ENCODE results near the gene USP3.

The USP3 gene

DNA sequence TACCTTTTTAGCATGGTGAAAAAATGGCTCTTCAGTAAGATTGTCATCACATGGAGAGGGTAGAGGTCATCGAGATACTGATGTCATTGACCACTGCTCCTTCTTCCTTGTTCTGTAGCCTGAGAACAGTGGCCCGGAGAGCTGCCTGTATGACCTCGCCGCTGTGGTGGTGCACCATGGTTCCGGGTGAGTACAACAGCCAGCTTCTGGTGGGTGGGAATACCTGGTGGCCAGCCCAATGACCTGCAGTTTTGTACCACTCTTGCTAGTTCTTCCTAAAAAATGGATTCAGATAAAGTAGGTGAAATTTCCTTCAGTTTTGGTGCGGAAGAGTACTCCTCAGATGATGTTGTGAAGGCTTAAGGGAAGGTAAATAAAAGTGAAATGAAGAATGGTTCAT is 84.4 kb downstream of the USP3 start:
- TF ChIP-seq, protein P1, sequence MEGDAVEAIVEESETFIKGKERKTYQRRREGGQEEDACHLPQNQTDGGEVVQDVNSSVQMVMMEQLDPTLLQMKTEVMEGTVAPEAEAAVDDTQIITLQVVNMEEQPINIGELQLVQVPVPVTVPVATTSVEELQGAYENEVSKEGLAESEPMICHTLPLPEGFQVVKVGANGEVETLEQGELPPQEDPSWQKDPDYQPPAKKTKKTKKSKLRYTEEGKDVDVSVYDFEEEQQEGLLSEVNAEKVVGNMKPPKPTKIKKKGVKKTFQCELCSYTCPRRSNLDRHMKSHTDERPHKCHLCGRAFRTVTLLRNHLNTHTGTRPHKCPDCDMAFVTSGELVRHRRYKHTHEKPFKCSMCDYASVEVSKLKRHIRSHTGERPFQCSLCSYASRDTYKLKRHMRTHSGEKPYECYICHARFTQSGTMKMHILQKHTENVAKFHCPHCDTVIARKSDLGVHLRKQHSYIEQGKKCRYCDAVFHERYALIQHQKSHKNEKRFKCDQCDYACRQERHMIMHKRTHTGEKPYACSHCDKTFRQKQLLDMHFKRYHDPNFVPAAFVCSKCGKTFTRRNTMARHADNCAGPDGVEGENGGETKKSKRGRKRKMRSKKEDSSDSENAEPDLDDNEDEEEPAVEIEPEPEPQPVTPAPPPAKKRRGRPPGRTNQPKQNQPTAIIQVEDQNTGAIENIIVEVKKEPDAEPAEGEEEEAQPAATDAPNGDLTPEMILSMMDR (IDR thresholded peaks at IDR 0.05): no peak
- DNase-seq (ENCODE audit: low spot score): no peak
- Histone ChIP-seq H3K4me3 (no peak overlapping the region), H3K27ac (no peak overlapping the region)

DNA sequence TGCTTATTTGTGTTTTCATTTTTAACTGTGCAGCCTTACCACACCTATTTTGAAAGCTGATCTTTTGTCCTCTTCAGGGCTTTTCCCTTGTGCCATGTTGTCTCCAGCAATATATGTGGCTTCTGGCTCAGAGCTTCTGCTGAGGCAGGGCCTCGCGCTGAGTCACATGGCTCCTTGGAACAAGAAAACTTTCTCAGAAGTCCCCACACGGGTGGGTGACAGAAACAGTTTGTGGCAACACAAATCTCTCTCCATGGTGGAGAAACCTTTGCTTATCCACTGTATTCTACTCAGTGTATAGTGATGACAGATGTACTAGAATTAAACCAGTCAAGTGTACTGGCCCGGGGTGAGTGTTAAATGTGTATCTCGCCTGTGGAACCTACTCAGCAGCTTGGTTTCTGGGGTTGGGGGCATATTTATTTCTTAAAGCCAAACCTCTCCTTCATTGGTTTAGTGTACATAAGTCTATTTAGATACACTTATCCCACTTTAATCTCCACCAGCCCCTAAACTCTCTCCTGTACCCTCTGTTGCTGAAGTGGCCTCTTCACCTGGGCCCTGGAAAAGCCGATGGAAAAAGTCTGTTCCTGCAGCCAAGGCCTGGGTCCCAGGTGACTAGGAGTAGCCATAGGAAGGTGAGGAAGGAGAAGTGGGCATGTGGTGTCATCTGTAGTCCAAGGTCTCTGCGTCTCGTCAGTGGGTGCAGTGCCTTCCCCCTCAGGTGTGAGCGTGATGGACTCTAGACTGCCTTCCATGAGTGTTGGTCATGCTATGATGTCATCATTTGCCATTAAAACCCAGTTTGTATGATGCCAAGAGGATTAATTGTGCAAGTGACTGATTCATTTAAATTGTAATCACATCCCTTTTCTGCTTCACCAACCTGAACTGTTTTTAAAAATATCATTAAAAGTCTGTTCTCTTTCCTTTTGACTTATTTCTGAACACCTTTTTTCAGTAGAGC is 89.6 kb downstream of the USP3 start:
- DNase-seq (ENCODE audit: low spot score): no peak
- TF ChIP-seq, protein P1 (IDR thresholded peaks at IDR 0.05): no peak
- H3K4me3 ChIP-seq: no peak overlapping the region
- peak overlapping the region in 1 of 2 donors; percentile 94 for H3K27ac ChIP-seq

DNA sequence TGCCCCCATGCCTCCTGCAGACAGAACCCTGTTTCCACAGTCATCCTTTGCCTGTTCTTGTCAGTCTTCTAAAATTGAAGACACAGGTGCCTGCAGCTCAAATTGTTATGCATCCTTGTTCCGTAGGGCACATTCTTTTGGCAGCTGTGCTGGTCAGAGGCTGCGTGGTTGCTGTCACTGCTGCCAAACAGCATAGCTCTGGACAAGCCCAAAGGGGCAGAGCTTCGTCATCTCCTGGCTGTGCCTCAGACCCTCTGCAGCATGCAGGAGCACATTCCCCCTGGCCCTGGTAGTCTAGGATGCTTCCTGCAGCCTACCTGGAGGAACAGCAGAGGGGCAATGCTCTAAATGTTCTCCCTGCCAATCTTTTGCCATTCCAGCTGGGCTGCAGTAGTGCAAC is 90.7 kb downstream of the USP3 start:
- Histone ChIP-seq H3K27ac (peak overlapping the region in 1 of 2 donors; percentile 94), H3K4me3 (no peak overlapping the region)
- no peak for DNase-seq (ENCODE audit: low spot score)
- TF ChIP-seq, protein P1 (IDR thresholded peaks at IDR 0.05): no peak

DNA sequence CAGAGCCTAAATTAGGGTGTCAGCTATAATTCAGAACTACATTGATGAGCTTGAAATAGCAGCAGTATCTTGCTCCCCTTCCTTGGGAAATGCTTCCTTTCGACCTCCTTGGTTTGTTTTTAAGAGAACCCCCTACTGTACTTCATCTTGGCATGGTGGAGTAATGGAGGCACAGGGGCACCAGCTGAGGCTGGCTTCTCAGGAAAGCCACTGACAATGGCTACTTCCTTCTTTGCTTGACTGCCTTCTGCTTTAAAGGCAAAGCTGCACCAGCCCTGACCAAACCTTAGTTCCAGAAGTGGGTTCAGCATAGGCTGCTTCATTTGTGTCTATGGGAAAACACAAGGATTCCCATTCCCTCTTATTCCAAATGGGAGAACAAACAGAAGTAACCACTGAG is 91.3 kb downstream of the USP3 start:
- TF ChIP-seq, protein P1 (IDR thresholded peaks at IDR 0.05): no peak
- no peak overlapping the region for H3K4me3 ChIP-seq
- peak overlapping the region; percentile 82 to 94 for H3K27ac ChIP-seq
- DNase-seq (ENCODE audit: low spot score): no peak

DNA sequence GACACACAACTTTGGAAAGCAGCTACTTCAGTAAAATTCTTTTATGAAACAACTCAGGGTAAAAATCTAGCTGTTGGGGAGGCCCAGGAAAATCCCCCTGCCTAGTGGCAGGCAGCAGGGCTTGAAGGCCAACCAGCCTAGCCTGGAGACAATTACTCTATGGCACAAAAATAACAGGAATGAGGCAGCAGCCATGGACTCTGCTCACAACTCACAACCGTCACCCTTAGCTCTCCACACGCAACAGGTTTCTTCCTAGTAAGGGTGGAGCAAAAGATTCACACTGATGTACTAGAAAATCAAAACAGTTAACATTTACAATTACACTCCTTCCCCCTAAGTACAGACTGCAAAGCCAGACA is 92.3 kb downstream of the USP3 start:
- Histone ChIP-seq H3K27ac (peak overlapping the region; percentile 82 to 94), H3K4me3 (peak overlapping the region; percentile 85)
- DNase-seq (ENCODE audit: low spot score): no peak
- TF ChIP-seq, protein P1 (IDR thresholded peaks at IDR 0.05): no peak

DNA sequence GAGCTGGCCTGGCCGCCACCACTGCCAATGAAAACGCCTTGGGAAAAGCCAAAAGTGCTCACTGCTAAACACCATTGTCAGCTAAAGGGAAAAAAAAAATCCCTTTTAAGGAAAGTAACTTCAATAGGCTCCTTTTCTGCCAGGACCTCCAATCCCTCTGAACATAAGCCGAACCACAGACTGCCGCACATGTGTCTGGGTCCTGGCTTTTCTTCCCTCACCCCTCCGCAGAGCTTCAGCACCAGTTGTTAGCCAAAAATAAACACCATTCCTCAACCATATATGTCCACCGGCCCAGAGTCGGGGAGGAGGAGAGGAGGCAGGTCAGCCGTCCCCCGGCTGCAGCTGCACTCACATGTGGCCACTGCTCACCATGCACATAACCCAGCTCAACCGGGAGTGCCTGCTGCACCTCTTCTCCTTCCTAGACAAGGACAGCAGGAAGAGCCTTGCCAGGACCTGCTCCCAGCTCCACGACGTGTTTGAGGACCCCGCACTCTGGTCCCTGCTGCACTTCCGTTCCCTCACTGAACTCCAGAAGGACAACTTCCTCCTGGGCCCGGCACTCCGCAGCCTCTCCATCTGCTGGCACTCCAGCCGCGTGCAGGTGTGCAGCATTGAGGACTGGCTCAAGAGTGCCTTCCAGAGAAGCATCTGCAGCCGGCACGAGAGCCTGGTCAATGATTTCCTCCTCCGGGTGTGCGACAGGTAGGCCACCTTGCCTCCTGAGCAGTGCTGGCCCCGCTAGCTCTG is 92.8 kb downstream of the USP3 start, which contains the start of gene FBXL22:
TSS of gene FBXL22 (plus strand) at position 350 of the 753 bp plus-strand sequence. CDS start at position 356, 6 bp downstream.
- H3K27ac ChIP-seq: peak within 1 kb of the TSS; percentile 82 to 94
- DNase-seq (ENCODE audit: low spot score): no peak
- TF ChIP-seq, protein P1 (IDR thresholded peaks at IDR 0.05): no peak
- peak within 1 kb of the TSS; percentile 85 for H3K4me3 ChIP-seq

Measured in coronary artery (tissue), 2 donors.